SK-N-SH treated with all-trans-retinoic acid at 6 μM for 48 hours (cell line): ENCODE measurements around the gene TNK1.

Source experiments
- ARNTL ChIP-seq: fragments of 450-650 bp; formaldehyde crosslinking; IDR thresholded peaks from 2 replicates; pipeline ENCODE4 v1.5.0; 2020; ENCODE audit warnings: low read depth, mild to moderate bottlenecking, moderate library complexity, borderline replicate concordance
- BACH2 ChIP-seq: fragments of 250-450 bp; sonication (Bioruptor Pico); IDR thresholded peaks from 2 replicates; pipeline ENCODE4 v1.9.0; 2021; ENCODE audit warnings: mild to moderate bottlenecking, borderline replicate concordance
- PPARA ChIP-seq: fragments of 250-450 bp; sonication (Bioruptor Pico); IDR thresholded peaks from 2 replicates; pipeline ENCODE4 v1.5.0; 2020; ENCODE audit warnings: mild to moderate bottlenecking, borderline replicate concordance
- RARB ChIP-seq: fragments of 250-450 bp; sonication (Bioruptor Pico); IDR thresholded peaks from 2 replicates; pipeline ENCODE4 v1.8.0; 2021; ENCODE audit warnings: mild to moderate bottlenecking, moderate library complexity
- SNAI2 ChIP-seq: fragments of 250-450 bp; sonication (Bioruptor Pico); IDR thresholded peaks from 2 replicates; pipeline ENCODE4 v1.5.0; 2020; ENCODE audit warnings: mild to moderate bottlenecking, moderate library complexity
- TCF4 ChIP-seq: fragments of 250-450 bp; sonication (Bioruptor Pico); IDR thresholded peaks from 2 replicates; pipeline ENCODE4 v1.8.0; 2021; ENCODE audit warnings: mild to moderate bottlenecking, moderate library complexity, borderline replicate concordance
- ZFP3 ChIP-seq: fragments of 250-450 bp; sonication (Bioruptor Pico); IDR thresholded peaks from 2 replicates; pipeline ENCODE4 v1.5.0; 2020; ENCODE audit warnings: mild to moderate bottlenecking, moderate library complexity
- ZNF565 ChIP-seq: fragments of 450-650 bp; formaldehyde crosslinking; conservative IDR thresholded peaks from 2 replicates; pipeline ENCODE4 v1.5.0; 2020; ENCODE audit warnings: low read depth, mild to moderate bottlenecking, moderate library complexity
- ZNF70 ChIP-seq: fragments of 450-650 bp; formaldehyde crosslinking; IDR thresholded peaks from 2 replicates; pipeline ENCODE4 v1.5.0; 2020; ENCODE audit warnings: mild to moderate bottlenecking, moderate library complexity
- TF ChIP-seq, protein P1 (sequence below): fragments of 250-450 bp; sonication (Bioruptor Pico); IDR thresholded peaks from 2 replicates; pipeline ENCODE4 v1.5.1; 2020; ENCODE audit warnings: low read depth, mild to moderate bottlenecking, moderate library complexity
- TF ChIP-seq, protein P2 (sequence below): fragments of 250-450 bp; sonication (Bioruptor Pico); IDR thresholded peaks from 2 replicates; pipeline ENCODE4 v1.8.0; 2020; ENCODE audit warnings: mild to moderate bottlenecking, moderate library complexity, borderline replicate concordance
- TF ChIP-seq, protein P3 (sequence below): fragments of 250-450 bp; sonication (Bioruptor Pico); IDR thresholded peaks from 2 replicates; pipeline ENCODE4 v1.5.1; 2021; ENCODE audit warnings: mild to moderate bottlenecking, moderate library complexity
- TF ChIP-seq, protein P4 (sequence below): fragments of 250-450 bp; sonication (Bioruptor Pico); IDR thresholded peaks from 2 replicates; pipeline ENCODE4 v1.8.0; 2021; ENCODE audit warnings: low read depth, mild to moderate bottlenecking, moderate library complexity, borderline replicate concordance

DNA sequence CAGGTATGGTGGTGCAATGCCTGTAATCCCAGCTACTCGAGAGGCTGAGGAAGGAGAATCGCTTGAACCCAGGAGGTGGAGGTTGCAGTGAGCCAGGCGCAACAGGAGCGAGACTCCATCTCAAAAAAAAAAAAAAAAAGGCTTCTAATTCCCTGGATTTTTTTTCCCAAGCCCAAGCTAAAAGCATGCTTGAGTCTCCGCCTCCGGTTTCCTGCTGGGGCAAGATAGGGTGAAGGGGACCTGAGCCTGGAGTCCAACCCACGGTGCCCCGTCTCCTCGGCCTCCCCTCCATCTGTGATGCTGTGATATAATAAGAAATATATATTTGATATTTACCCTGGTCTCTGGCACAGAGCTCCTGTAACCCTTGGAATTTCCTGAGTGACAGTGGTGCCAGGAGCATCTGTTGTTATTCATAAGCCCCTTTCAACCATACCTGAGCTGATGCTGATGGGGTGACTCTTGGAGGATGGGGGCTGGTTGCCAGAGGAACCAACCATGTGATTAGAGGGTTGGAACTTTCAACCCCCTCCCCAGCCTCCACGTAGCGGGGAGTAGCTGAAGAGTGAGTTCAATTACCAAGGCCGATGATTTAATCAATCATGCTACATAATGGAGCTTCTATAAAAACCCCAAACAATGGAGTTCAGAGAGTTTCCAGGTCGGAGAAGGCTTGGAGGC lies 12.8 kb upstream of the TNK1 start:
- TF ChIP-seq, protein P1, sequence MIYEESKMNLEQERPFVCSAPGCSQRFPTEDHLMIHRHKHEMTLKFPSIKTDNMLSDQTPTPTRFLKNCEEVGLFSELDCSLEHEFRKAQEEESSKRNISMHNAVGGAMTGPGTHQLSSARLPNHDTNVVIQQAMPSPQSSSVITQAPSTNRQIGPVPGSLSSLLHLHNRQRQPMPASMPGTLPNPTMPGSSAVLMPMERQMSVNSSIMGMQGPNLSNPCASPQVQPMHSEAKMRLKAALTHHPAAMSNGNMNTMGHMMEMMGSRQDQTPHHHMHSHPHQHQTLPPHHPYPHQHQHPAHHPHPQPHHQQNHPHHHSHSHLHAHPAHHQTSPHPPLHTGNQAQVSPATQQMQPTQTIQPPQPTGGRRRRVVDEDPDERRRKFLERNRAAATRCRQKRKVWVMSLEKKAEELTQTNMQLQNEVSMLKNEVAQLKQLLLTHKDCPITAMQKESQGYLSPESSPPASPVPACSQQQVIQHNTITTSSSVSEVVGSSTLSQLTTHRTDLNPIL (CRISPR knock-in tag) = no peak
- no peak for TF ChIP-seq BACH2
- TF ChIP-seq, protein P2, sequence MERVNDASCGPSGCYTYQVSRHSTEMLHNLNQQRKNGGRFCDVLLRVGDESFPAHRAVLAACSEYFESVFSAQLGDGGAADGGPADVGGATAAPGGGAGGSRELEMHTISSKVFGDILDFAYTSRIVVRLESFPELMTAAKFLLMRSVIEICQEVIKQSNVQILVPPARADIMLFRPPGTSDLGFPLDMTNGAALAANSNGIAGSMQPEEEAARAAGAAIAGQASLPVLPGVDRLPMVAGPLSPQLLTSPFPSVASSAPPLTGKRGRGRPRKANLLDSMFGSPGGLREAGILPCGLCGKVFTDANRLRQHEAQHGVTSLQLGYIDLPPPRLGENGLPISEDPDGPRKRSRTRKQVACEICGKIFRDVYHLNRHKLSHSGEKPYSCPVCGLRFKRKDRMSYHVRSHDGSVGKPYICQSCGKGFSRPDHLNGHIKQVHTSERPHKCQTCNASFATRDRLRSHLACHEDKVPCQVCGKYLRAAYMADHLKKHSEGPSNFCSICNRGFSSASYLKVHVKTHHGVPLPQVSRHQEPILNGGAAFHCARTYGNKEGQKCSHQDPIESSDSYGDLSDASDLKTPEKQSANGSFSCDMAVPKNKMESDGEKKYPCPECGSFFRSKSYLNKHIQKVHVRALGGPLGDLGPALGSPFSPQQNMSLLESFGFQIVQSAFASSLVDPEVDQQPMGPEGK (CRISPR knock-in tag) = no peak
- TF ChIP-seq ARNTL = no peak
- TF ChIP-seq TCF4 (CRISPR knock-in tag) = no peak
- no peak for TF ChIP-seq RARB (CRISPR knock-in tag)
- TF ChIP-seq, protein P3, sequence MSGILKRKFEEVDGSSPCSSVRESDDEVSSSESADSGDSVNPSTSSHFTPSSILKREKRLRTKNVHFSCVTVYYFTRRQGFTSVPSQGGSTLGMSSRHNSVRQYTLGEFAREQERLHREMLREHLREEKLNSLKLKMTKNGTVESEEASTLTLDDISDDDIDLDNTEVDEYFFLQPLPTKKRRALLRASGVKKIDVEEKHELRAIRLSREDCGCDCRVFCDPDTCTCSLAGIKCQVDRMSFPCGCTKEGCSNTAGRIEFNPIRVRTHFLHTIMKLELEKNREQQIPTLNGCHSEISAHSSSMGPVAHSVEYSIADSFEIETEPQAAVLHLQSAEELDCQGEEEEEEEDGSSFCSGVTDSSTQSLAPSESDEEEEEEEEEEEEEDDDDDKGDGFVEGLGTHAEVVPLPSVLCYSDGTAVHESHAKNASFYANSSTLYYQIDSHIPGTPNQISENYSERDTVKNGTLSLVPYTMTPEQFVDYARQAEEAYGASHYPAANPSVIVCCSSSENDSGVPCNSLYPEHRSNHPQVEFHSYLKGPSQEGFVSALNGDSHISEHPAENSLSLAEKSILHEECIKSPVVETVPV (CRISPR knock-in tag) = no peak
- TF ChIP-seq ZNF565 (CRISPR knock-in tag) = no peak
- no peak for TF ChIP-seq ZFP3 (CRISPR knock-in tag)
- no peak for TF ChIP-seq SNAI2
- TF ChIP-seq ZNF70 (CRISPR knock-in tag) = no peak
- TF ChIP-seq, protein P4, sequence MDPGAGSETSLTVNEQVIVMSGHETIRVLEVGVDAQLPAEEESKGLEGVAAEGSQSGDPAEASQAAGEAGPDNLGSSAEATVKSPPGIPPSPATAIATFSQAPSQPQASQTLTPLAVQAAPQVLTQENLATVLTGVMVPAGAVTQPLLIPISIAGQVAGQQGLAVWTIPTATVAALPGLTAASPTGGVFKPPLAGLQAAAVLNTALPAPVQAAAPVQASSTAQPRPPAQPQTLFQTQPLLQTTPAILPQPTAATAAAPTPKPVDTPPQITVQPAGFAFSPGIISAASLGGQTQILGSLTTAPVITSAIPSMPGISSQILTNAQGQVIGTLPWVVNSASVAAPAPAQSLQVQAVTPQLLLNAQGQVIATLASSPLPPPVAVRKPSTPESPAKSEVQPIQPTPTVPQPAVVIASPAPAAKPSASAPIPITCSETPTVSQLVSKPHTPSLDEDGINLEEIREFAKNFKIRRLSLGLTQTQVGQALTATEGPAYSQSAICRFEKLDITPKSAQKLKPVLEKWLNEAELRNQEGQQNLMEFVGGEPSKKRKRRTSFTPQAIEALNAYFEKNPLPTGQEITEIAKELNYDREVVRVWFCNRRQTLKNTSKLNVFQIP (CRISPR knock-in tag) = no peak
- TF ChIP-seq PPARA = no peak
